AG04450 (cell line): Measurements from ENCODE around the gene SKIDA1. TPM values are rescaled to one million over a fixed set of nuclear protein-coding genes. Genes with fewer than 3 reads are reported as not detected.

Source experiments
- CTCF ChIA-PET: fragments of 300-600, 350-600 bp; formaldehyde crosslinking; extraction: SDS; loops from one replicate; lab custom pipeline; 2022; ENCODE audit warnings: antibody characterized with exemption, inconsistent platforms; lab: Charles Lee
- POLR2A ChIA-PET: fragments of 350-600 bp; formaldehyde crosslinking; extraction: SDS; loops from one replicate; lab custom pipeline; 2021; ENCODE audit warnings: antibody characterized with exemption, inconsistent platforms; lab: Yijun Ruan, JAX
- DNase-seq: peaks from one replicate; pipeline ENCODE4 v3.0.0-alpha.2; 2011; ENCODE audit warnings: low read depth, low spot score
- H3K27ac ChIP-seq: one replicate; pipeline ENCODE4 v1.5.1; 2012; ENCODE audit warnings: low read depth, low read length, control low read depth
- H3K27me3 ChIP-seq: one replicate; pipeline ENCODE4 v1.6.0; 2012; ENCODE audit warnings: low read length; ENCODE audit not compliant: control insufficient read depth, insufficient read depth
- H3K4me3 ChIP-seq: 2 replicates; pipeline ENCODE4 v1.5.1; 2011; ENCODE audit warnings: mild to moderate bottlenecking, low read depth, low read length, control low read depth
- H3K9me3 ChIP-seq: 2 replicates; pipeline ENCODE4 v1.5.1; 2012; ENCODE audit warnings: low read length; ENCODE audit not compliant: control insufficient read depth, insufficient read depth
- CTCF ChIP-seq: IDR thresholded peaks from 2 replicates; pipeline ENCODE4 v1.5.1; 2011; ENCODE audit warnings: low read depth, low read length, control low read depth, inconsistent platforms
- polyA plus RNA-seq: library from polyadenylated mRNA; depleted of rRNA; stranded (reverse); fragments of >200 nt; gene quantifications from 2 replicates; pipeline ENCODE4 v1.2.3, GENCODE V29; 2011

The SKIDA1 gene
- polyA plus RNA-seq, 1 experiment, result 0.62 TPM

DNA sequence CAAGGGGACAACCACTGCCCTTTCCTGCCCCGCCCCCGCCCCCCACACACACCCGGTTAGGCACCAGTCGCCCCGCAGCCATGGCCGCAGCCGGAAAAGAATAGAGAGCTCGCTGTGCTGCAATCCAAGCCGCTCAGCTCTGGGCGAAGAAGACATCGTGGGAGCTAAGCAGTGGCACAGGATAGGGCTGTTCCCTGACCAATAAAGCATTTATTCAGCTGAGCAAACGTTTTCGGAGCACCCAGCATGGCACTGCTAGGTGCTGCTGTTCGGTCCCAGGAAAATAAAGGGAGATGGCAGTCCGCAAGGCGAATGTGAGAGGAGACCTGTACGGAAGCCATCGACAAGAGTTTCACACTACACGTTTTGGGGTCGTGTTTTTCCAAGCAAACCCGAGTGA is 18.3 kb downstream of the SKIDA1 start:
- POLR2A ChIA-PET, result no interaction called here
- Histone ChIP-seq H3K9me3 (peaks cover 4% of the 10 kb centered on the region; the same call in 1 of the 2 replicates), H3K27ac (no peak overlapping the region), H3K4me3 (no peak overlapping the region), H3K27me3 (no peaks in the 10 kb centered on the region)
- CTCF ChIA-PET, result no interaction called here
- DNase-seq, result no peak
- no peak for TF ChIP-seq CTCF

GRCh38 chr10:21506351-21506750 is 19.1 kb downstream of the SKIDA1 start:
- POLR2A ChIA-PET, result no interaction called here
- no peak for DNase-seq
- Histone ChIP-seq H3K4me3 (no peak overlapping the region), H3K27me3 (no peaks in the 10 kb centered on the region), H3K27ac (no peak overlapping the region), H3K9me3 (peaks cover 4% of the 10 kb centered on the region; the same call in 1 of the 2 replicates)
- CTCF ChIA-PET, result interaction anchor here (1.0 kb wide), 1 partner anchor 227 kb away, joined by 3 read pairs; no protein-coding TSS in a partner anchor
- no peak for TF ChIP-seq CTCF

- H3K4me3 ChIP-seq, result no peak overlapping the region
- DNase-seq, result no peak
- POLR2A ChIA-PET, result no interaction called here
- no peak overlapping the region for H3K27ac ChIP-seq
- no peaks in the 10 kb centered on the region for H3K27me3 ChIP-seq
- peaks cover 4% of the 10 kb centered on the region; the same call in 1 of the 2 replicates for H3K9me3 ChIP-seq
- no peak for TF ChIP-seq CTCF
- CTCF ChIA-PET, result interaction anchor here (0.6 to 1.0 kb wide), 2 partner anchors 227 kb away, joined by 3 read pairs; no protein-coding TSS in a partner anchor
These were observed 19.7 kb downstream of the SKIDA1 start for GRCh38 chr10:21505711-21506278.

DNA sequence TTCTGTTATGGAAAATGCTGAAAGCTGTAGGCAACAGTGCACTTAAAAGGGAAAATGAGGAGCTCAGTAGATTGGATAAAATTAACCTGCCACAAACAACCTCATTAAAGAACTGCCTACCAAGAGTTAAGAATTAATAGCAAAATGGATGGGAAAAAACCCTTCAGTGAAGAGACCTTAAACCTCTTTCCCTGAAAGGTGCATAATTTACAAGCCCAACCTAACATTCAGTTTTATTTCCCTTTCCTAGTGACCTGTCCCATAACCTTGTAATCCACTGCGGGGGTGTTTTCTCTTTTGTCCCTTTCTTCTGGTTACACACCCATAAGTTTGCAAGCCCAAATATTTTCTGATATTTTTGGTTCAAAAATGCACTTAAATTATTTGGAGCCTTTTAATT is 21.9 kb downstream of the SKIDA1 start:
- ChIA-PET CTCF (no interaction called here), POLR2A (no interaction called here)
- no peak for TF ChIP-seq CTCF
- H3K4me3 ChIP-seq, result no peak overlapping the region
- H3K27ac ChIP-seq, result no peak overlapping the region
- peaks cover 11% of the 10 kb centered on the region for H3K9me3 ChIP-seq
- H3K27me3 ChIP-seq, result no peaks in the 10 kb centered on the region
- no peak for DNase-seq

DNA sequence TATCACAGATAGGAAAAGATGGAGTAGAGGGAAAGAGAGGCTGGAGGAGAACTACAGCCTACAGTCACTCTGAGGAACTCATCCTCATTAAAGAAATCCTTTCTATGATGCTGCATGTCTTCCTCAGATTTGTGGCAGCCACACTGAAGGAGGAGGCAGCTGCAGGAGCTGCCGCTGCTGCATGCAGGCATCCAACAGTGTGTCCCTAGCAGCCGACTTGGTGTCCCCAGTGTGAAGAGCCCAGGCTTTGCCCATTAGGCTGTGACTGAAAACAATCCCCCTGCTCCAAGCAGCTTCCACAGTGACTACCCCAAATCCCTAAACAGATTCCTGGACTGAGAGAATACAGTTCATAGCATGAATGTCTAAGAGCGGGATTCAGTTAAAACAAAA is 23.1 kb downstream of the SKIDA1 start:
- no peak for DNase-seq
- no peaks in the 10 kb centered on the region for H3K27me3 ChIP-seq
- CTCF ChIA-PET, result no interaction called here
- POLR2A ChIA-PET, result no interaction called here
- H3K9me3 ChIP-seq, result peaks cover 11% of the 10 kb centered on the region
- TF ChIP-seq CTCF, result no peak
- H3K4me3 ChIP-seq, result no peak overlapping the region
- no peak overlapping the region for H3K27ac ChIP-seq
